HG03439 (cell line): Measurements from ENCODE around the gene KRT16.
"Not testable (repeated sequence)": the region's sequence is repeated elsewhere in the genome, so short reads cannot be mapped to it uniquely, and the experiment has no call there.

Experiments used
- ATAC-seq: cut with Tn5 transposase; IDR thresholded peaks from one replicate; pipeline ENCODE4 v1.9.1; 2021; ENCODE audit warnings: mild to moderate bottlenecking, moderate library complexity; ENCODE audit not compliant: unreplicated experiment

KRT16 gene

GRCh38 chr17:41612376-41613160, at the start of gene KRT16:
Gene KRT16 (minus strand): TSS chr17:41612767. CDS start chr17:41612688, 79 bp downstream.
- not testable (repeated sequence) for ATAC-seq

- no peak for ATAC-seq
Observed at GRCh38 chr17:41660221-41660711, 47.7 kb upstream of the KRT16 start.

GRCh38 chr17:41659427-41660212, 47.1 kb upstream of the KRT16 start:
- ATAC-seq = no peak

- no peak for ATAC-seq
Observed at GRCh38 chr17:41658846-41659245, 46.3 kb upstream of the KRT16 start.

GRCh38 chr17:41657936-41658335, 45.4 kb upstream of the KRT16 start:
- no peak for ATAC-seq

GRCh38 chr17:41657176-41657754, 44.7 kb upstream of the KRT16 start:
- ATAC-seq = no peak

GRCh38 chr17:41656249-41657023, 43.9 kb upstream of the KRT16 start:
- no peak for ATAC-seq

- ATAC-seq = no peak
Observed at GRCh38 chr17:41655611-41656111, 43.1 kb upstream of the KRT16 start.

GRCh38 chr17:41654678-41655607, 42.4 kb upstream of the KRT16 start:
- no peak for ATAC-seq

GRCh38 chr17:41653892-41654677, 41.5 kb upstream of the KRT16 start:
- ATAC-seq = no peak

GRCh38 chr17:41653421-41653820, 40.9 kb upstream of the KRT16 start:
- ATAC-seq = no peak

- no peak for ATAC-seq
Observed at GRCh38 chr17:41652461-41652970, 39.9 kb upstream of the KRT16 start.

GRCh38 chr17:41651625-41652460, 39.3 kb upstream of the KRT16 start:
- ATAC-seq = no peak

GRCh38 chr17:41650794-41651624, 38.4 kb upstream of the KRT16 start:
- ATAC-seq = no peak

GRCh38 chr17:41649923-41650519, 37.5 kb upstream of the KRT16 start:
- no peak for ATAC-seq
